Astrocyte of the spinal cord (primary cell): ENCODE data around the gene TRIM69.
"Not testable (repeated sequence)": the region's sequence is repeated elsewhere in the genome, so short reads cannot be mapped to it uniquely, and the experiment has no call there.

Experiments used
- DNase-seq: peaks from one replicate; pipeline ENCODE4 v3.0.0; 2011; ENCODE audit warnings: low read depth, low spot score
- H3K4me3 ChIP-seq: 2 replicates; pipeline ENCODE4 v1.5.1; 2011; ENCODE audit warnings: low read depth, mild to moderate bottlenecking, low read length, moderate library complexity
- CTCF ChIP-seq: IDR thresholded peaks from 2 replicates; pipeline ENCODE4 v1.5.1; 2012; ENCODE audit warnings: low read depth, mild to moderate bottlenecking, low read length, inconsistent platforms
- in situ Hi-C: cut with HindIII; loops from 2 replicates; pipeline ENCODE4 v1.10.0; 2017; ENCODE audit warnings: low sequenced_read_pairs

TRIM69 gene

DNA sequence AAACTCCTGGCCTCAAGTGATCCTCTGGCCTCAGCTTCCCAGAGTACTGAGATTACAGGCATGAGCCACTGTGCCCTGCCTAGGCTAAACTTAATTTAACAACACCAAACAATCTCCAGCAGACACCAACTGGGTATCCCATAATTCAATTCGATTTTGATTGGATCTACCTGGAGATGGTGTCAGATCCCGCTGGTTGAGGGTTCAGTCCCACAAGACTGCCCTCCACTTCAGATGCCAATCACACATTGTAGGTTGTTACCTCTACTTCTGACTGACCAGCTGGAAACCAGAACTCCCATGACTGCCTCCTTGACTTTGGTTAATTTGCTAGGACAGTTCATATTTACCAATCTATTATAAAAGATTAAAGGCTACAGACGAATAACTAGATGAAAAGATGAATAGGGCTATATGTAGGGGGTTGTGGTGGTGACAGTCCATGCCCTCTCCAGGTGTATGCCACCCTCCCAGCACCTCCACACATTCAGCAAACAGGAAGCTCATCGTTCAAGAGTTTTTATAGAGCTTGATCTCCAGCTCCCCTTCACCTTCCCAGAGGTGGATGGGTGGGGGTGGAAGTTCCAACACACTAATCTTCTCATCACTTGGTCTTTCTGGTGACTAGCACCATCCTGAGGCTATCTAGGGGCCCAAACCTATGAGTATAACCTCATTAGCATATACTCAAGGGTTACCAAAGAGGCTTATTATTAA, 15.7 kb upstream of the TRIM69 start:
- TF ChIP-seq CTCF: no peak
- in situ Hi-C loops: no loop called here
- H3K4me3 ChIP-seq: no peak overlapping the region
- DNase-seq: no peak

DNA sequence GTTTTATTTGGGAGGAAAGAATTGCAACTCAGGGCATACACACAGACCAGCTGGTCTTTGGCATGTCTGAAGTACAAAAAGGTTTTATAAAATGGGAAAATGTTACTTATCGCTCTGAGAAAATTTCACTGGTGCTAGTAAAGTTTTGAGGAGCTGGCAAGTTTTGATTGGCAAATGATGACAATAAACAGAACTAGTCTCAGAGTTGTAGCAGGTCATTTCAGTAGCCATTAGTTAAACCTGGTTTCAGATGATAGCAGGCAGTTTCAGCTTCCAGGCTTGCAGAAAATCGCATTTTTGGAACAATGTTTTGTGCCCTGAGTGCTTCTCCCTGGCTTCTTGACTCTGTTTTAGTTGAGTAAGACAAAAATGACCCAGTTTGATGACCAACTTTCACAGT, 14.3 kb upstream of the TRIM69 start:
- TF ChIP-seq CTCF: no peak
- no peak overlapping the region for H3K4me3 ChIP-seq
- no peak for DNase-seq
- in situ Hi-C loops: no loop called here

DNA sequence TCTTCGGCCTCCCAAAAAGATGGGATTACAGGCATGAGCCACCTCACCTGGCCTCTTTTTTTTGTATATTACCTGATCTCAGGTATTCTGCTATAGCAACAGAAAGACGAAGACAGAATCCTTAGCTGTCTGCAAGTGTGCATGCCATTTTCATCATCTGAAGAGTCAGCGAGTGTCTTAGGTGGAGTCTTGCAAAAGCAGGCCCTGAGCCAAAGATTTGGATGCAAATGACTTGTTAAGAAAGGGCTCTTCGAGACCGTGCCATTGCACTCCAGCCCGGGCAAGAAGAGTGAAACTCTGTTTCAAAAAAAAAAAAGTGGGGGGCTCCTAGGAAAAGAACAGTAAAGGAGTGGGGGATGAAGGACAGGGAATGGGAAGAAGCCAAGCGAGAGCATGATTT, 10.2 kb upstream of the TRIM69 start:
- H3K4me3 ChIP-seq: no peak overlapping the region
- TF ChIP-seq CTCF: no peak
- DNase-seq: no peak
- in situ Hi-C loops: no loop called here

GRCh38 chr15:44726568-44727484, 9.5 kb upstream of the TRIM69 start:
- in situ Hi-C loops: no loop called here
- TF ChIP-seq CTCF: peak; percentile 29
- H3K4me3 ChIP-seq: no peak overlapping the region
- peak; percentile 95 for DNase-seq

DNA sequence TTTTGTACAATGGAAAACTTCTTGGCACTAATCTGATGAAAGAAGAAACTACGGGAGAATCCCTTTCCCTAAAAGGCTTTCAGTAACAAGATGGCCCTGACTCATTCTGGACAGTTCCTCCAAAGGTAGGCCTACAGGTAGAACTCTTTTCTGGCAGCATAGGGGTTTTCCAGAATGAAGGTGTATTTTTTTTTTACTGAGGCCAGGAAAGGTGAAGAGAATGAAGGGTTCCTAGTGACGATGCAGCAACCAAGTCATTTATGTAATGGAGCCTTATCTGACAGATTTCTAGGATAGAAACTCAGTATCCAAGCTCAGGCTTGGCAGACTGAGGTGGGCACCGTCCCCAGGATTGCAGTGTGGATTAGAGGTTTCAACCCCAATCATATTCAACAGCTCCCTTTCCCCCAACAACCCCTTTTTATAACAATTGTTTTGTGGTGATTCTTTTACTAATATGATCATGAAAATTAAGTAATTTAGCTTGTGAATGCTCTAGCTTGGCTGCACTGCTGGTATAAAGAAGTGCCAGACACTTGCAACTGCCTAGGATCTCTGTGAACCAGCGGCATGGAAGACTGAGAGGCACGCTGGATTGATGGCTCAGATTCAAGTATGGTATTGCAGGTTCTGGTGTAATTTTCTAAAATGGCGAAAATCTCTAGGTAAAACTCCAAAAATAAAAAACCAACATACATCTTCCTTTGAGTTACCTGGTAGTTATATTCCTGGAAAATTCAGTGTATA, 8.7 kb upstream of the TRIM69 start:
- H3K4me3 ChIP-seq: no peak overlapping the region
- in situ Hi-C loops: no loop called here
- no peak for DNase-seq
- TF ChIP-seq CTCF: no peak

GRCh38 chr15:44728232-44728575, 8.1 kb upstream of the TRIM69 start:
- DNase-seq: peak; percentile 32
- H3K4me3 ChIP-seq: peak overlapping the region; percentile 89
- in situ Hi-C loops: not testable (repeated sequence)
